SK-N-SH treated with all-trans-retinoic acid at 6 μM for 48 hours (cell line): Measurements from ENCODE around the gene OR6B2.

ENCODE experiments used
- ATAC-seq: fragments of 200-7000 bp; cut with Tn5 transposase; 3 replicates; pipeline ENCODE4 v1.9.1; 2020; ENCODE audit warnings: mild to moderate bottlenecking, moderate library complexity
- ARNTL ChIP-seq: fragments of 450-650 bp; formaldehyde crosslinking; IDR thresholded peaks from 2 replicates; pipeline ENCODE4 v1.5.0; 2020; ENCODE audit warnings: low read depth, mild to moderate bottlenecking, moderate library complexity, borderline replicate concordance
- BACH2 ChIP-seq: fragments of 250-450 bp; sonication (Bioruptor Pico); IDR thresholded peaks from 2 replicates; pipeline ENCODE4 v1.9.0; 2021; ENCODE audit warnings: mild to moderate bottlenecking, borderline replicate concordance
- CREB5 ChIP-seq: fragments of 250-450 bp; sonication (Bioruptor Pico); IDR thresholded peaks from 2 replicates; pipeline ENCODE4 v1.5.1; 2020; ENCODE audit warnings: low read depth, mild to moderate bottlenecking, moderate library complexity
- CSDC2 ChIP-seq: fragments of 250-450 bp; sonication (Bioruptor Pico); IDR thresholded peaks from 2 replicates; pipeline ENCODE4 v1.5.0; 2020; ENCODE audit warnings: mild to moderate bottlenecking, moderate library complexity
- ESRRG ChIP-seq: fragments of 250-450 bp; sonication (Bioruptor Pico); IDR thresholded peaks from 2 replicates; pipeline ENCODE4 v1.6.1; 2021; ENCODE audit warnings: mild to moderate bottlenecking
- GLIS3 ChIP-seq: fragments of 250-450 bp; sonication (Bioruptor Pico); IDR thresholded peaks from 2 replicates; pipeline ENCODE4 v1.5.0; 2020; ENCODE audit warnings: mild to moderate bottlenecking, moderate library complexity
- ISL1 ChIP-seq: fragments of 250-450 bp; sonication (Bioruptor Pico); IDR thresholded peaks from 2 replicates; pipeline ENCODE4 v2.1.2; 2022; ENCODE audit warnings: mild to moderate bottlenecking, moderate library complexity
- OSR1 ChIP-seq: fragments of 250-450 bp; sonication (Bioruptor Pico); IDR thresholded peaks from 2 replicates; pipeline ENCODE4 v1.8.0; 2022; ENCODE audit warnings: moderate library complexity, mild to moderate bottlenecking, inconsistent platforms
- PATZ1 ChIP-seq: fragments of 250-450 bp; sonication (Bioruptor Pico); IDR thresholded peaks from 2 replicates; pipeline ENCODE4 v1.8.0; 2020; ENCODE audit warnings: mild to moderate bottlenecking, moderate library complexity, borderline replicate concordance
- PPARA ChIP-seq: fragments of 250-450 bp; sonication (Bioruptor Pico); IDR thresholded peaks from 2 replicates; pipeline ENCODE4 v1.5.0; 2020; ENCODE audit warnings: mild to moderate bottlenecking, borderline replicate concordance
- RARB ChIP-seq: fragments of 250-450 bp; sonication (Bioruptor Pico); IDR thresholded peaks from 2 replicates; pipeline ENCODE4 v1.8.0; 2021; ENCODE audit warnings: mild to moderate bottlenecking, moderate library complexity
- SNAI2 ChIP-seq: fragments of 250-450 bp; sonication (Bioruptor Pico); IDR thresholded peaks from 2 replicates; pipeline ENCODE4 v1.5.0; 2020; ENCODE audit warnings: mild to moderate bottlenecking, moderate library complexity
- TCF4 ChIP-seq: fragments of 250-450 bp; sonication (Bioruptor Pico); IDR thresholded peaks from 2 replicates; pipeline ENCODE4 v1.8.0; 2021; ENCODE audit warnings: mild to moderate bottlenecking, moderate library complexity, borderline replicate concordance
- TOX ChIP-seq: fragments of 250-450 bp; sonication (Bioruptor Pico); IDR thresholded peaks from 2 replicates; pipeline ENCODE4 v1.8.0; 2021; ENCODE audit warnings: mild to moderate bottlenecking, moderate library complexity, borderline replicate concordance
- ZC3H10 ChIP-seq: fragments of 250-450 bp; sonication (Bioruptor Pico); IDR thresholded peaks from 2 replicates; pipeline ENCODE4 v1.5.1; 2021; ENCODE audit warnings: mild to moderate bottlenecking, moderate library complexity
- ZFP3 ChIP-seq: fragments of 250-450 bp; sonication (Bioruptor Pico); IDR thresholded peaks from 2 replicates; pipeline ENCODE4 v1.5.0; 2020; ENCODE audit warnings: mild to moderate bottlenecking, moderate library complexity
- ZFP30 ChIP-seq: fragments of 450-650 bp; formaldehyde crosslinking; IDR thresholded peaks from 2 replicates; pipeline ENCODE4 v1.5.0; 2022; ENCODE audit warnings: mild to moderate bottlenecking, moderate library complexity
- ZNF565 ChIP-seq: fragments of 450-650 bp; formaldehyde crosslinking; conservative IDR thresholded peaks from 2 replicates; pipeline ENCODE4 v1.5.0; 2020; ENCODE audit warnings: low read depth, mild to moderate bottlenecking, moderate library complexity
- ZNF70 ChIP-seq: fragments of 450-650 bp; formaldehyde crosslinking; IDR thresholded peaks from 2 replicates; pipeline ENCODE4 v1.5.0; 2020; ENCODE audit warnings: mild to moderate bottlenecking, moderate library complexity
- ZNF8 ChIP-seq: fragments of 450-650 bp; formaldehyde crosslinking; IDR thresholded peaks from 2 replicates; pipeline ENCODE4 v1.5.0; 2020; ENCODE audit warnings: mild to moderate bottlenecking, moderate library complexity
- TF ChIP-seq, protein P1 (sequence below): fragments of 250-450 bp; sonication (Bioruptor Pico); IDR thresholded peaks from 2 replicates; pipeline ENCODE4 v1.8.0; 2021; ENCODE audit warnings: low read depth, mild to moderate bottlenecking, moderate library complexity, borderline replicate concordance

Gene OR6B2

DNA sequence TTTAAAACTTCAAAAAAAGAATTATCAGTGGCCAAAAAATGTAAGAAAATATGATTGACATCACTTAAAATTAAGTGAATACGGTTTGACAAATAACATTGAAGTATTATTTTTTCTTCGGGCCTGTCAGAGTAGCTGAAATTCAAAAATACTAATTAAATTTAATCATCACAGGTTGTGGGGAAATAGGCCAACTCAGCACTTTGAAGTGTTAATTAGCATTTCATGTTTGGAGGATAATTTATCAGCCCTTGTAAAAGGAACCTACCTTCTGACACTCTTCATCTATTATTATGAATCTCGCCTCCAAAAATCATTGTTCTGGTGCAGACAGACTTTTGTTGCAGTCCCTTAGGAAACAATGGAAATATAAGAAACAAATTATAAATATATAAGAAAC, 40.7 kb upstream of the OR6B2 start:
- TF ChIP-seq PATZ1 (no peak), ISL1 (CRISPR knock-in tag) (no peak), ZFP30 (CRISPR knock-in tag) (no peak), CSDC2 (no peak), ZFP3 (no peak), ZC3H10 (CRISPR knock-in tag) (no peak)
- TF ChIP-seq, protein P1, sequence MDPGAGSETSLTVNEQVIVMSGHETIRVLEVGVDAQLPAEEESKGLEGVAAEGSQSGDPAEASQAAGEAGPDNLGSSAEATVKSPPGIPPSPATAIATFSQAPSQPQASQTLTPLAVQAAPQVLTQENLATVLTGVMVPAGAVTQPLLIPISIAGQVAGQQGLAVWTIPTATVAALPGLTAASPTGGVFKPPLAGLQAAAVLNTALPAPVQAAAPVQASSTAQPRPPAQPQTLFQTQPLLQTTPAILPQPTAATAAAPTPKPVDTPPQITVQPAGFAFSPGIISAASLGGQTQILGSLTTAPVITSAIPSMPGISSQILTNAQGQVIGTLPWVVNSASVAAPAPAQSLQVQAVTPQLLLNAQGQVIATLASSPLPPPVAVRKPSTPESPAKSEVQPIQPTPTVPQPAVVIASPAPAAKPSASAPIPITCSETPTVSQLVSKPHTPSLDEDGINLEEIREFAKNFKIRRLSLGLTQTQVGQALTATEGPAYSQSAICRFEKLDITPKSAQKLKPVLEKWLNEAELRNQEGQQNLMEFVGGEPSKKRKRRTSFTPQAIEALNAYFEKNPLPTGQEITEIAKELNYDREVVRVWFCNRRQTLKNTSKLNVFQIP (CRISPR knock-in tag): no peak
- TF ChIP-seq, all 23 proteins: peak for 0
- ATAC-seq: no peak

DNA sequence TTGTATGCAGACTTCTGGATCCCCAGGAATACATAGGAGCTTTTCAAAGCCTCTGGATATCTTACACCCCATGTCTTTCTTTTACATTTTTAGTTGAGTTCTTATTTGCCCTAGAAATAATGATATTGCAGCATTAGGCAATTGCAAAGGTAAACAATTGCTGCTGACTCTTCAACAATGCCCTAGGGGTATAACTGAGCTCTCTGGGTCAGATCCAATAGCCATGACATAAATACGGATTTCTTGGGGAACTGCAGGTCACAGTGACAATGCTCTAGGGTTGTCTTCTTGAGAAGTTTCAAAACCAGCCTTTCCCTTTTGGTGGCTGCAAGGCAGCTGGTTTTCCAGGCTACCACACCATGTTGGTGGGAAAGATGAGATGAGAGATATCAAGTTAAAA, 39.6 kb upstream of the OR6B2 start:
- TF ChIP-seq PPARA: no peak
- no peak for TF ChIP-seq RARB
- ATAC-seq: no peak

DNA sequence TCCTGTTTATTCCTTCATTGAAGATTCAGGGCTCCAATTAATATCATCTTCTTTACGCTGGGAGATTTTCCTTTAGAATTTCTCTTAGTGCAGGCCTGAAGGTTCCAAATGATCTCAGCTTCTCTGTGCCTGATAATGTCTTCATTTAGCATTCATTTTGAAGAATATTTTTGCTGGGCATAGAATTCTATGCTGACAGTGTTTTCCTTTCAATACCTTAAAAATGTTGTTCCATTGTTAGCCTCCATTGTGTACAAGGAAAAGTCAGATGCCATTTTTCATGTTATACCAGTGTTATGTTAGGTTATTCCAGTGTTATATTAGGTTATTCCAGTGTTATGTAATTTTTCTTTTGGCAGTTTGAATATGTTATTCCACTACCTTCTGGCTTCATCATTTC, 38.0 kb upstream of the OR6B2 start:
- TF ChIP-seq ZNF565: no peak
- TF ChIP-seq ESRRG (CRISPR knock-in tag): no peak
- TF ChIP-seq OSR1 (CRISPR knock-in tag): no peak
- no peak for TF ChIP-seq TCF4 (CRISPR knock-in tag)
- TF ChIP-seq ZNF8 (CRISPR knock-in tag): no peak
- no peak for TF ChIP-seq PATZ1
- TF ChIP-seq ZC3H10 (CRISPR knock-in tag): no peak
- TF ChIP-seq ARNTL (CRISPR knock-in tag): no peak
- no peak for ATAC-seq

- TF ChIP-seq BACH2 (CRISPR knock-in tag) (no peak), SNAI2 (CRISPR knock-in tag) (no peak), ZNF70 (CRISPR knock-in tag) (no peak), GLIS3 (CRISPR knock-in tag) (no peak), ZNF565 (no peak), OSR1 (CRISPR knock-in tag) (no peak)
- ATAC-seq: no peak
These were observed 36.3 kb upstream of the OR6B2 start for GRCh38 chr2:240066489-240066888.

- no peak for ATAC-seq
- no peak for TF ChIP-seq ZFP30 (CRISPR knock-in tag)
- no peak for TF ChIP-seq SNAI2 (CRISPR knock-in tag)
- TF ChIP-seq OSR1 (CRISPR knock-in tag): no peak
- no peak for TF ChIP-seq ZNF70 (CRISPR knock-in tag)
- TF ChIP-seq PPARA: no peak
- no peak for TF ChIP-seq GLIS3 (CRISPR knock-in tag)
- no peak for TF ChIP-seq TOX
- TF ChIP-seq PATZ1: no peak
- no peak for TF ChIP-seq CREB5 (CRISPR knock-in tag)
- TF ChIP-seq ESRRG (CRISPR knock-in tag): no peak
- no peak for TF ChIP-seq ZNF565
These were observed 34.7 kb upstream of the OR6B2 start for GRCh38 chr2:240064898-240065297.
